NB4 (cell line): ENCODE data around the gene TBC1D22A.

Source experiments
- POLR2A ChIP-seq: IDR thresholded peaks from 2 replicates; pipeline ENCODE4 v1.6.1; 2011; ENCODE audit warnings: mild to moderate bottlenecking; ENCODE audit not compliant: insufficient read length; ENCODE audit errors: extremely low read depth
- TF ChIP-seq, protein P1 (sequence below): IDR thresholded peaks from one replicate; pipeline ENCODE4 v1.5.1; 2012; ENCODE audit warnings: low read depth, low read length

DNA sequence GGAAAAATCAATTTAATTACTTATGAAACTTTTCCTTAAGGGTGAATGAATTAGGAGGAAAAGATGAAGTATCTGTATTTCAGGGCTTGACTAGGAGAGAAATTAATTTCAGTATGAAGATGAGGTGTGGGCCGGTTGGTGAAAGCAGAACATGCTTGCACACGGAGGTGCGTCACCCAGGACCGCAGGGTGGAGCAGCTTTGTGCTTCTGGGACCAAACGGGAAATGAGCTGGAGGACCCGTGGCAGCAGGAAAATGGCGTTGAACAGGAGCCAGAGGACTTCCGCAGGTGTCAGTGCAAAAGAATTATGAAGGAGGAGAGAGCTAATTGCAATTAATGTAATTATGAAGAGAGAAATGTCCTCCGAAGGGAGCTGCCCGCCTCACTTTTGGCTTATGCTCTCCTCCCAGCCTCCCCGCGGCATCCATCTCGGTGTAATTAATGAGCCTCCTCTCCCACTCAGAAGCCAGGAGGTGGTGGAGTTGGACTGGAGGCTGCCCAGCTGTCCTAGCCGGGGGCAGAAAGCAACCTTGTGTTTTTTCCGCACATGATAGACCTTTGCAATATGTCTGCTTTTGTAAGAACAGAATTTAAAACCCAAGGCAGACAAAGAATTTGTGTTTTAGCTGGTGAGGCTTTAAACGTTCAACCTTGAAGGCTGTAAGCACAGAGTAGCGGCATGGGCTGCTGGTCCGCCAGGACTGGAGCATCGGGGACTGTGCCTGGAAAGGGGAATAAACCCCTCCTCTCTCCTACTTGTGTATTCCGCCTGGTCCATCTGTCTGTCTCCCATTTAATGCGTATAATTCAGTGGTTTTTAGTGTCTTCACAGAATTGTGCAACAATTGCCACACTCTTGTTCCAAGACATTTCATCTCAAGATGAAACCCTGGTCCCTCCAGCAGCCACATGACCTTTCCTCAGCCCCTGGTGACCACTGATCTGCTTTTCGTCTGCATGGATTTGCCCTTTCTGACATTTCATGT is 180.6 kb downstream of the TBC1D22A start:
- TF ChIP-seq, protein P1, sequence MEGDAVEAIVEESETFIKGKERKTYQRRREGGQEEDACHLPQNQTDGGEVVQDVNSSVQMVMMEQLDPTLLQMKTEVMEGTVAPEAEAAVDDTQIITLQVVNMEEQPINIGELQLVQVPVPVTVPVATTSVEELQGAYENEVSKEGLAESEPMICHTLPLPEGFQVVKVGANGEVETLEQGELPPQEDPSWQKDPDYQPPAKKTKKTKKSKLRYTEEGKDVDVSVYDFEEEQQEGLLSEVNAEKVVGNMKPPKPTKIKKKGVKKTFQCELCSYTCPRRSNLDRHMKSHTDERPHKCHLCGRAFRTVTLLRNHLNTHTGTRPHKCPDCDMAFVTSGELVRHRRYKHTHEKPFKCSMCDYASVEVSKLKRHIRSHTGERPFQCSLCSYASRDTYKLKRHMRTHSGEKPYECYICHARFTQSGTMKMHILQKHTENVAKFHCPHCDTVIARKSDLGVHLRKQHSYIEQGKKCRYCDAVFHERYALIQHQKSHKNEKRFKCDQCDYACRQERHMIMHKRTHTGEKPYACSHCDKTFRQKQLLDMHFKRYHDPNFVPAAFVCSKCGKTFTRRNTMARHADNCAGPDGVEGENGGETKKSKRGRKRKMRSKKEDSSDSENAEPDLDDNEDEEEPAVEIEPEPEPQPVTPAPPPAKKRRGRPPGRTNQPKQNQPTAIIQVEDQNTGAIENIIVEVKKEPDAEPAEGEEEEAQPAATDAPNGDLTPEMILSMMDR: no peak
- no peak for TF ChIP-seq POLR2A
